Natural killer cell (primary cell): ENCODE data around the gene STEAP4. TPM values are rescaled to one million over a fixed set of nuclear protein-coding genes. Genes with fewer than 3 reads are reported as not detected.

Source experiments
- ATAC-seq, 3 donors: fragments of 150-1000 bp in 2 of 3; fragments of 200-7000 bp in 1 of 3; cut with Tn5 transposase; 1 replicate in 1 of 3; 2 replicates in 2 of 3; pipeline ENCODE4 v1.10.0; 2021; ENCODE audit warnings: mild to moderate bottlenecking in 2 of 3, moderate library complexity in 2 of 3
- DNase-seq, 2 donors: peaks; one replicate each; pipeline versions ENCODE4 v3.0.0 to v3.0.0-alpha.2; 2013 to 2021; ENCODE audit warnings: mixed read lengths in 1 of 2
- H3K27ac ChIP-seq: one replicate; pipeline ENCODE4 v1.5.1; 2013; ENCODE audit warnings: mild to moderate bottlenecking, low read length
- H3K27me3 ChIP-seq: one replicate; pipeline ENCODE4 v1.6.1; 2013; ENCODE audit warnings: low read length; ENCODE audit not compliant: control insufficient read depth, insufficient read depth
- H3K36me3 ChIP-seq: one replicate; pipeline ENCODE4 v1.6.1; 2013; ENCODE audit warnings: low read length; ENCODE audit not compliant: control insufficient read depth, insufficient read depth
- H3K4me1 ChIP-seq: one replicate; pipeline ENCODE4 v1.6.1; 2013; ENCODE audit warnings: low read length; ENCODE audit not compliant: control insufficient read depth, insufficient read depth
- H3K4me3 ChIP-seq: one replicate; pipeline ENCODE4 v1.5.1; 2013; ENCODE audit warnings: low read length
- H3K9me3 ChIP-seq: one replicate; pipeline ENCODE4 v1.6.1; 2013; ENCODE audit warnings: low read length; ENCODE audit not compliant: control insufficient read depth, insufficient read depth
- H3K27ac Mint-ChIP-seq, 2 donors: one replicate each; pipeline ENCODE4 v1.8.0; 2022; ENCODE audit warnings: mild to moderate bottlenecking in 2 of 2, mixed read lengths in 2 of 2, moderate library complexity in 1 of 2
- H3K27me3 Mint-ChIP-seq, 2 donors: one replicate each; pipeline ENCODE4 v1.8.0; 2022; ENCODE audit warnings: low read depth in 2 of 2, mixed read lengths in 2 of 2
- H3K36me3 Mint-ChIP-seq: one replicate; pipeline ENCODE4 v1.8.0; 2022; ENCODE audit warnings: mixed read lengths
- H3K4me1 Mint-ChIP-seq, 2 donors: one replicate each; pipeline ENCODE4 v1.8.0; 2022; ENCODE audit warnings: mixed read lengths in 2 of 2
- H3K4me3 Mint-ChIP-seq: one replicate; pipeline ENCODE4 v1.8.0; 2022; ENCODE audit warnings: mild to moderate bottlenecking, moderate library complexity, mixed read lengths
- H3K9me3 Mint-ChIP-seq, 2 donors: one replicate each; pipeline ENCODE4 v1.8.0; 2022; ENCODE audit warnings: mixed read lengths in 2 of 2
- WGBS: methylation state at CpG from one replicate; pipeline ENCODE4 v1.1.7; 2013; ENCODE audit warnings: missing lambda C conversion rate; ENCODE audit not compliant: insufficient coverage; 5-methylcytosine and 5-hydroxymethylcytosine counted together
- intact Hi-C: fragments of 100-400 bp; cut with micrococcal nuclease; formaldehyde crosslinking; loops from one replicate; pipeline ENCODE4 v1.14.2; 2022
- total RNA-seq, 4 donors: library from RNA; stranded (reverse); fragments of 120-200 nt in 1 of 4; gene quantifications; one replicate each; pipeline versions ENCODE4 v1.2.3 to v1.2.4, GENCODE V29; 2013 to 2022
- TF ChIP-seq, protein P1 (sequence below): fragments of 200-600 bp; IDR thresholded peaks from one replicate; pipeline ENCODE4 v1.8.0; 2022; ENCODE audit warnings: antibody characterized with exemption

Gene STEAP4
- total RNA-seq, 3 donors from 2014 or later (not counting 1 experiment from before 2014, with no cell fraction given) = 0.18 to 3.0 TPM; not detected in 1

DNA sequence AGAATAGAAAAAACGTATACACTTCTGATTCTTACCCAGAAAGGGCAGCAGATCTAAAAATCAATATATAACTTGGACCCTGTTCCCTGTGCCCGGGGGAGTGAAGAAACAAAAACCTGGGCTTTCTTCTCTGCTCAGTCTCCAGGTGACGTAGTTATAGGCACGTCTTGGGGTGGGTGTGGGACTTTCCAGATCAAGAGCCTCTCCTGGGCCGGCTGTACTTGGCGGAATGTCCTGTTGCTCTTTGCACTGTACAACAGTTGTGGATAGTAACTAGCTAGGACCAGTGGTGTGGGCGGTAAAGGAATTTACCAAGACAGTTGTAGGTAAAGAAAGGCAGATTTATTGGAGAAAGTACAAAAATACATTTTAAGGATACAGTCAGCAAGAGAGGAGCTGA is 40.4 kb upstream of the STEAP4 start:
- Histone ChIP-seq H3K4me3 (no peak overlapping the region), H3K27me3 (no peaks in the 10 kb centered on the region), H3K9me3 (no peaks in the 10 kb centered on the region), H3K4me1 (no peaks in the 10 kb centered on the region), H3K27ac (no peak overlapping the region), H3K36me3 (no peaks in the 10 kb centered on the region)
- Mint-ChIP-seq H3K27me3 (no peaks in the 10 kb centered on the region), H3K36me3 (no peaks in the 10 kb centered on the region), H3K9me3 (no peaks in the 10 kb centered on the region), H3K4me1 (no peaks in the 10 kb centered on the region), H3K27ac (no peak overlapping the region), H3K4me3 (no peak overlapping the region)
- 86% methylated on average over 7 of the region's 7 CpGs for WGBS
- intact Hi-C loops = no loop called here
- TF ChIP-seq, protein P1, sequence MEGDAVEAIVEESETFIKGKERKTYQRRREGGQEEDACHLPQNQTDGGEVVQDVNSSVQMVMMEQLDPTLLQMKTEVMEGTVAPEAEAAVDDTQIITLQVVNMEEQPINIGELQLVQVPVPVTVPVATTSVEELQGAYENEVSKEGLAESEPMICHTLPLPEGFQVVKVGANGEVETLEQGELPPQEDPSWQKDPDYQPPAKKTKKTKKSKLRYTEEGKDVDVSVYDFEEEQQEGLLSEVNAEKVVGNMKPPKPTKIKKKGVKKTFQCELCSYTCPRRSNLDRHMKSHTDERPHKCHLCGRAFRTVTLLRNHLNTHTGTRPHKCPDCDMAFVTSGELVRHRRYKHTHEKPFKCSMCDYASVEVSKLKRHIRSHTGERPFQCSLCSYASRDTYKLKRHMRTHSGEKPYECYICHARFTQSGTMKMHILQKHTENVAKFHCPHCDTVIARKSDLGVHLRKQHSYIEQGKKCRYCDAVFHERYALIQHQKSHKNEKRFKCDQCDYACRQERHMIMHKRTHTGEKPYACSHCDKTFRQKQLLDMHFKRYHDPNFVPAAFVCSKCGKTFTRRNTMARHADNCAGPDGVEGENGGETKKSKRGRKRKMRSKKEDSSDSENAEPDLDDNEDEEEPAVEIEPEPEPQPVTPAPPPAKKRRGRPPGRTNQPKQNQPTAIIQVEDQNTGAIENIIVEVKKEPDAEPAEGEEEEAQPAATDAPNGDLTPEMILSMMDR = no peak
- no peak for DNase-seq
- no peak for ATAC-seq

- no peaks in the 10 kb centered on the region for H3K36me3 Mint-ChIP-seq
- H3K4me1 Mint-ChIP-seq = no peaks in the 10 kb centered on the region
- intact Hi-C loops = no loop called here
- Histone ChIP-seq H3K36me3 (no peaks in the 10 kb centered on the region), H3K27ac (no peak overlapping the region), H3K9me3 (no peaks in the 10 kb centered on the region), H3K27me3 (no peaks in the 10 kb centered on the region), H3K4me3 (no peak overlapping the region), H3K4me1 (no peaks in the 10 kb centered on the region)
- DNase-seq (no peak), ATAC-seq (no peak)
- TF ChIP-seq, protein P1 = no peak
- H3K27me3 Mint-ChIP-seq = peaks cover 0 to 6% of the 10 kb centered on the region in 2 donors
- WGBS = 83% methylated on average over 2 of the region's 2 CpGs
- H3K9me3 Mint-ChIP-seq = no peaks in the 10 kb centered on the region
- H3K27ac Mint-ChIP-seq = no peak overlapping the region
- H3K4me3 Mint-ChIP-seq = no peak overlapping the region
Measured at GRCh38 chr7:88346357-88346756, 39.7 kb upstream of the STEAP4 start.

GRCh38 chr7:88344956-88345832 is 38.5 kb upstream of the STEAP4 start:
- Mint-ChIP-seq H3K36me3 (no peaks in the 10 kb centered on the region), H3K4me1 (no peaks in the 10 kb centered on the region), H3K4me3 (no peak overlapping the region), H3K27ac (no peak overlapping the region), H3K9me3 (no peaks in the 10 kb centered on the region), H3K27me3 (peaks cover 0 to 8% of the 10 kb centered on the region in 2 donors)
- Histone ChIP-seq H3K4me3 (no peak overlapping the region), H3K9me3 (no peaks in the 10 kb centered on the region), H3K27me3 (no peaks in the 10 kb centered on the region), H3K27ac (no peak overlapping the region), H3K36me3 (no peaks in the 10 kb centered on the region), H3K4me1 (no peaks in the 10 kb centered on the region)
- WGBS = 37% methylated on average over 15 of the region's 15 CpGs
- no peak for ATAC-seq
- intact Hi-C loops = no loop called here
- TF ChIP-seq, protein P1 = no peak
- DNase-seq = no peak
